MV-4-11 (cell line): ENCODE results near the gene PTPRR.

Experiments
- DNase-seq: peaks from one replicate; lab custom pipeline; 2025; lab: John Stamatoyannopoulos, UW

PTPRR gene

GRCh38 chr12:70605976-70606375 lies 314.6 kb downstream of the PTPRR start:
- DNase-seq: no peak

- no peak for DNase-seq
Observed at GRCh38 chr12:70604662-70605061, 315.9 kb downstream of the PTPRR start.

- no peak for DNase-seq
Observed at GRCh38 chr12:70603044-70603443, 317.5 kb downstream of the PTPRR start.

- no peak for DNase-seq
Observed at GRCh38 chr12:70598467-70599193, 321.9 kb downstream of the PTPRR start.

- no peak for DNase-seq
Observed at GRCh38 chr12:70592664-70593063, 327.9 kb downstream of the PTPRR start.

- peak; percentile 82 for DNase-seq
Observed at GRCh38 chr12:70590549-70591226, 329.9 kb downstream of the PTPRR start.

GRCh38 chr12:70590051-70590450 lies 330.5 kb downstream of the PTPRR start:
- DNase-seq: peak; percentile 51
